HG02759 (cell line): ENCODE measurements around the gene TMC4.

Experiments used
- ATAC-seq: cut with Tn5 transposase; IDR thresholded peaks from one replicate; pipeline ENCODE4 v1.9.1; 2021; ENCODE audit warnings: mild to moderate bottlenecking, moderate library complexity; ENCODE audit not compliant: unreplicated experiment

Gene TMC4

GRCh38 chr19:54136086-54136863 is 36.7 kb downstream of the TMC4 start:
- no peak for ATAC-seq

GRCh38 chr19:54133957-54134590 is 38.9 kb downstream of the TMC4 start:
- ATAC-seq: no peak

GRCh38 chr19:54133312-54133956 is 39.5 kb downstream of the TMC4 start:
- ATAC-seq: no peak

DNA sequence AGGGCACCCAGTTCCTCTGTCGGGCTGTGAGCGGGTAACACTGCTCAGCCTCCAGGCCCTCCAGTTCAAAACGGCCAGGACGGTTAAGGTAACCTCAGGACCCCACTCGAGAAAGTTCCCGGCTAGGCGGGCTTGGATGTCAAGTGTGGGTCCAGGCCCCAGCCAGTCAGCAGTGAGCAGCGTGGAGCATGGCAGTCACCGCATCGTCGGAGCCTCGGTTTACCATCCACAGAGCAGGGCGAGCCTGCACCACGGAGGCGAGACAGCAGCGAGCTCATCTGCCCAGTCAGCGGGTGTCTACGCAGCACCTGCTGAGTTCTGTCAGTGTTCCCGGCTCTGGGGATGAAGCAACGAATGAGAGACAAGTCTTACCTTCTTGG is 43.4 kb downstream of the TMC4 start:
- ATAC-seq: no peak

DNA sequence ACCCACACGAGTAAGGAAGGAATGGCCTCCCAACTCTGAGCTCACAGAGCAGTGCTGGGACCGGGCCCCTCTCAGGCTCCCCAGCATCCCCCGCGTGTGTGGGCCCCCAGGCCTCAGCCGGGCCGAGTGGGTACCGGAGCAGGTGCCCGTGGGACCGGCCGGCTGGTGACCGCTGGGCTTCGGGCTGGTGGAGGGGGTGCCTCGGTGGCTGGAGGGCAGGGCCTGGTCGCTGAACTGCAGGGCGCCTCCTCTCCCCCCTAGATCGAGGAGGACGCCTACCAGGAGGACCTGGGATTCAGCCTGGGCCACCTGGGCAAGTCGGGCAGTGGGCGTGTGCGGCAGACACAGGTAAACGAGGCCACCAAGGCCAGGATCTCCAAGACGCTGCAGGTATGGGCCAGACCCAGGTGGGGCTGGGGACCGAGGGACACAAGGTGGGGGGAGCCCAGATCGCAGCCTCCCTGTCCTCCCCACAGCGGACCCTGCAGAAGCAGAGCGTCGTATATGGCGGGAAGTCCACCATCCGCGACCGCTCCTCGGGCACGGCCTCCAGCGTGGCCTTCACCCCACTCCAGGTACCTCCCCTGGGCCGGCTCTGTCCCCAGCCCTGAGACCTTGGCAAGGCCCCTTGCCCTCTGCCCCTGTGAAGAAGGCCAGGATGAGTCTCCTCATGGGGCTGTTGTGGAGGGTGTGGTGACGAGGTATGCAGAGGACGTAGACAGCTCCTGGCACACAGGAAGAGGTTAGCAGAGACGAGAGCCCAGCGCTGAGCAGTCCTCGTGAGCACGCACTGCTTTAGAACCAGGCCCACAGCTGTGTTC is 44.0 kb downstream of the TMC4 start:
- no peak for ATAC-seq

DNA sequence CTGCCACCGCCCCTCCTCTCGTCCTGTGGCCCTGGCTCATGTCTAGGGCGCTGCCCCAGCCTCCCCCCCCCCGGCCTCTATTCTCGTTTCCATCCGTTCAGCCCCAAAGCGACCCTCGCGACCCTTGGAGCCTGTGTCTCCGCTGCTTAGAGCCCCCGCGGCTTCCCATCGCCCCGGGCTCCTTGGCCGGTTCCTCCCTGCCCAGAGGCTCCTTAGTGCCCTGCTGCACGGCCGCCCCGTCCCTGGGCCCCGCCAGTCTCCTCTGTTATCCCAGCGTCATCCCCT is 44.6 kb downstream of the TMC4 start:
- no peak for ATAC-seq

- no peak for ATAC-seq
Measured at GRCh38 chr19:54127688-54128440, 45.1 kb downstream of the TMC4 start.

DNA sequence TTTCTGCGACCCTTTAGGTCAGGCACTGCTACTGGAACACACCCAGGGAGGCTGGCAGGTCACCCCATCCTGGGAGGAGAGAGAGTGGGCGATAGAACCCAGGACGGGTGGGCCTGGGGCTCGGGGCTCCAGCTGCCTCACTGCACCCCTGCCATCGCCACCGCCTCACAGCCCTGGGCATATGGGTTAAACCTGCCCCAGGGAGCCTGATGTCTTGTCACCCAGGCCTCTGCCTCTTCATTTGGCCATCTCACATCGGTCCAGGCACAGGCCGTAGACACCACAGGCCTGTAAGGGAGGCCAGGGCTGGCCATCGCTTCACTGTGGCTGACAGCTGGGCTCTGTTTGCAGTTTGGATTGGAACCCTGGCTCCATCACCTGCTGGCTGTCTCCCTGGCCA is 47.2 kb downstream of the TMC4 start:
- no peak for ATAC-seq

GRCh38 chr19:54124393-54124792 is 48.6 kb downstream of the TMC4 start:
- no peak for ATAC-seq

DNA sequence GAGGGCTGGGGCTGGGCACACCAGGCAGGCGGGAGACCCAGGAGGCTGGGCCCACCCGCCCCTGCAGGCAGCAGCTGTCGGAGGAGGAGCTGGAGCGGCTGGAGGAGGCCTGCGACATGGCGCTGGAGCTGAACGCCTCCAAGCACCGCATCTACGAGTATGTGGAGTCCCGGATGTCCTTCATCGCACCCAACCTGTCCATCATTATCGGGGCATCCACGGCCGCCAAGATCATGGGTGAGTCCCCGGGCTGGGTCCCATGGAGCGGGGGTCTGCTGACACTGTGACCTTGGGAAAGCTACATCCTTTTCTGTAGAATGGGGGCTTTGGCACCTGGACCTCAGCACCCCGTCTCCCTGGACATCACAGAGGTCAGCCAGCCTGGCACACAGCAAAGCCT is 49.3 kb downstream of the TMC4 start:
- no peak for ATAC-seq

- ATAC-seq: no peak
Measured at GRCh38 chr19:54121259-54121658, 51.7 kb downstream of the TMC4 start.

DNA sequence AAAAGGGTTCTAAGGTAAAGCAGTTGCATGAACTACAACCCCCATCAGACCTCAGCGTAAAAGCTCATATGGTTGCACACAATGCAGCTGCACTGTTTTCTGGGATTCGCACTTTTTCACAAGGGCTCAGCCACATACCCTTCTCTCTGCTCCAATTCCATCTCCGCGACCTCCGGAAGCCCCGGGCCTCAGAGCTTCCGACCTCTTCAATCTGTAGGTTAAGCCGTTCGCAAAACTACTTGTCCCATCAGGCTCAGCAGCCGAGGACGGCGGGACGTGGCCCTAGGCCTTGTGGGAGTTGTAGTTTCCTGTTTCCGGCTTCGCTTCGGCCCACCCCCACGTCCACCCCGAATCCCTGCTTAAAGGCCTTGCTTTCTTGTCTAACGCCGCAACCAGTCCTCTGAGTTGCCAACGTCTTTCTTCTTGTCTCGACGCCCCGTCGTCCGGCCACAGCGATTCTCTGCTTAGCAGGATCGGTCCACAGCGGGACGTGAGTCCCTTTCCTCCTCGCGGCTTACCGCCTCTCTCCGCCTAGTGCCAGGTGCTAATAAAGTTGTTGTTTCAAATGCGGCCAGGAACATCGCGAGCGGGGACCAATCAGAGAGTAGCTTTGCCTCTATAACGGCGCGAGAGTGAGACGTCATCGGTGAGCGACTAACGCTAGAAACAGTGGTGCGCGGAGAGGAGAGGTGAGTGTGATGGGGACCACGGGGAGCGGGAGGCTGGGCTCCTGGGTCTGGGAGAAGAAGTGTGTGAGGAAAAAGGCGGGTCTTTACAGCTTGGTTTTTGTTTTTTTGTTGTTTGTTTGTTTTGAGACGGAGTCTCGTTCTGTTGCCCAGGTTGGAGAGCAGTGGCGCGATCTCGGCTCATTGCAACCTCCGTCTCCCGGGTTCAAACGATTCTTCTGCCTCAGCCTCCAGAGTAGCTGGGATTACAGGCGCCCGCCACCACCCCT is 57.6 kb downstream of the TMC4 start, which contains the start of the genes PRPF31 and TFPT:
PRPF31 (plus strand) TSS at position 646 of the 955 bp plus-strand sequence. CDS start 2,525 bp downstream, outside the sequence.
TFPT (minus strand) TSS at position 549 of the 955 bp plus-strand sequence; CDS start at position 161, 388 bp downstream.
- ATAC-seq: peak; percentile 87

DNA sequence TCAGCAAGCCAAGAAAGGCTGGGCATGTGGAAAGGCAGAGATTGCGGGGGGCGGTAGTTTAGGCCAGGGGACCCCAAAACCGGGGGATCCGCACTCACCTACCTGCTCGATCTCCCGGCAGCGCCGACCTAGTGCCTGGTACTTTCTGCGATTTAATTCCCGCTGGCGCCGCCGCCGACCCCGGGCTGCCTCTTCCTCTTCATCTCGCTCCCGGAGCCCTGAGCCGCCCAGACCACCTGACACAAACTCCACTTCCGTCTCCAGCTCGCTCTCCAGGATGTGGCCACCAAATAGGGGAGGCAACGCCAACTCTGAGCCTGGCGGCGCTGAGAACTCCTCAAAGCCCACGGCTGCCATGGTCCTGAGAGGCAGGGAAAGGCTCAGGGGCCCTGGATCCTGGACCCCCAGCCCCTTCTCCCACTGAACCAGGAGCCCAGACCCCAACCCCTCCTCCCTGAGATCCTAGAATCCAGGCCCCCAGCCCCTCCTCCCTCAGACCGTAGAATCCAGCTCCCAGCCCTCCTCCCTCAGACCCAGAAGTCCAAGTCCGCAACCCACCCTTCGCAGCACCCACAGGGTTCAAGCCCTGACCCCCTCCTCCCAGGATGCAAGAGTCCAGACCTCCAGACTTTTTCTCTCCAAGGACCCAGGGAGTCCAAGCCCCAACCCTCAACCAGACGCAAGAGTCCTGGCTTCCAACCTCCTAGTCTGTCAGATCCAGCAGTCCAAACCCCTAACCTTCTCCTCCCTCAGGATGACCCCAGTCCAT is 58.4 kb downstream of the TMC4 start:
- ATAC-seq: no peak
